GM23338 (cell line): ENCODE results near the gene C12orf43. TPM values are rescaled to one million over a fixed set of nuclear protein-coding genes. Genes with fewer than 3 reads are reported as not detected.
A peak's percentile ranks its signal among the peaks of the same experiment; 100 is the strongest.

Experiments used
- ATAC-seq: fragments of 200-7000 bp; cut with Tn5 transposase; 3 replicates; pipeline ENCODE4 v1.9.1; 2020
- DNase-seq: peaks from one replicate; pipeline ENCODE4 v3.0.0-alpha.2; 2015; ENCODE audit warnings: low spot score
- H2AFZ ChIP-seq: fragments of 200-600 bp; sonication (generic); 2 replicates; pipeline ENCODE4 v1.8.0; 2016; ENCODE audit warnings: antibody characterized with exemption, mild to moderate bottlenecking, moderate library complexity
- H3F3A ChIP-seq: fragments of 200-600 bp; sonication (generic); replicated peaks from 2 replicates; pipeline ENCODE4 v1.8.0; 2017; ENCODE audit warnings: antibody characterized with exemption, mixed run types, low read depth
- H3K27ac ChIP-seq: fragments of 200-600 bp; sonication (generic); 2 replicates; pipeline ENCODE4 v1.6.1; 2016; ENCODE audit warnings: low read depth
- H3K27me3 ChIP-seq: fragments of 200-600 bp; sonication (generic); 2 replicates; pipeline ENCODE4 v1.8.0; 2016; ENCODE audit warnings: mild to moderate bottlenecking, mixed run types, moderate library complexity; ENCODE audit not compliant: insufficient read depth
- H3K36me3 ChIP-seq: fragments of 200-600 bp; sonication (generic); 2 replicates; pipeline ENCODE4 v1.8.0; 2016; ENCODE audit warnings: mild to moderate bottlenecking; ENCODE audit not compliant: insufficient read depth
- H3K4me1 ChIP-seq: fragments of 200-600 bp; sonication (generic); 2 replicates; pipeline ENCODE4 v1.8.0; 2016; ENCODE audit warnings: mild to moderate bottlenecking, moderate library complexity; ENCODE audit not compliant: insufficient read depth
- H3K4me2 ChIP-seq: fragments of 200-600 bp; sonication (generic); 2 replicates; pipeline ENCODE4 v1.7.1; 2017; ENCODE audit warnings: mixed run types
- H3K4me3 ChIP-seq: fragments of 200-600 bp; sonication (generic); 2 replicates; pipeline ENCODE4 v1.6.1; 2016; ENCODE audit warnings: mixed run types
- H3K79me2 ChIP-seq: fragments of 200-600 bp; sonication (generic); replicated peaks from 2 replicates; pipeline ENCODE4 v1.8.0; 2017; ENCODE audit warnings: mild to moderate bottlenecking; ENCODE audit not compliant: insufficient read depth
- H3K9me2 ChIP-seq: fragments of 200-600 bp; sonication (generic); 2 replicates; pipeline ENCODE4 v1.8.0; 2017; ENCODE audit not compliant: insufficient read depth
- H4K20me1 ChIP-seq: fragments of 200-600 bp; sonication (generic); replicated peaks from 2 replicates; pipeline ENCODE4 v1.8.0; 2017; ENCODE audit warnings: mild to moderate bottlenecking; ENCODE audit not compliant: insufficient read depth
- H3K27ac Mint-ChIP-seq: 2 replicates; pipeline ENCODE4 v1.8.0; 2020; ENCODE audit warnings: inconsistent platforms, mild to moderate bottlenecking, moderate library complexity, mixed read lengths
- H3K27me3 Mint-ChIP-seq: 3 replicates; pipeline ENCODE4 v1.8.0; 2022; ENCODE audit warnings: low read depth, mild to moderate bottlenecking, moderate library complexity, mixed read lengths, inconsistent platforms; ENCODE audit not compliant: insufficient read depth, poor library complexity
- H3K36me3 Mint-ChIP-seq: 3 replicates; pipeline ENCODE4 v1.8.0; 2021; ENCODE audit warnings: low read depth, mild to moderate bottlenecking, inconsistent platforms, moderate library complexity, mixed read lengths
- H3K4me1 Mint-ChIP-seq: 3 replicates; pipeline ENCODE4 v1.8.0; 2020; ENCODE audit warnings: mild to moderate bottlenecking, inconsistent platforms, mixed read lengths
- H3K4me3 Mint-ChIP-seq: 3 replicates; pipeline ENCODE4 v1.8.0; 2021; ENCODE audit warnings: moderate library complexity, mild to moderate bottlenecking, inconsistent platforms, mixed read lengths
- H3K9me3 Mint-ChIP-seq: 3 replicates; pipeline ENCODE4 v1.8.0; 2020; ENCODE audit warnings: moderate library complexity, mild to moderate bottlenecking, inconsistent platforms, mixed read lengths
- CREB1 ChIP-seq: fragments of 250-450 bp; sonication (Bioruptor Pico); IDR thresholded peaks from 2 replicates; pipeline ENCODE4 v1.5.0; 2020; ENCODE audit warnings: low read depth, mild to moderate bottlenecking, moderate library complexity
- CTCF ChIP-seq, 2 experiments: fragments of 200-600 bp in 1 of 2; sonication (generic) in 1 of 2; conservative IDR thresholded peaks; 2 replicates each; pipeline versions ENCODE4 v1.5.1 to v1.6.1; 2016 to 2017; ENCODE audit warnings: antibody characterized with exemption in 2 of 2, low read depth in 2 of 2, mild to moderate bottlenecking in 2 of 2, moderate library complexity in 1 of 2
- JUNB ChIP-seq: IDR thresholded peaks from one replicate; pipeline ENCODE4 v1.6.1; 2016; ENCODE audit warnings: antibody characterized with exemption; ENCODE audit not compliant: unreplicated experiment
- STAT1 ChIP-seq: IDR thresholded peaks from one replicate; pipeline ENCODE4 v1.6.1; 2016; ENCODE audit warnings: antibody characterized with exemption; ENCODE audit not compliant: unreplicated experiment
- polyA plus RNA-seq: library from polyadenylated mRNA; unstranded; fragments of >200 nt; fragmentation: Nextera tagmentation; extraction: Ambion mirVana; gene quantifications from 2 replicates; pipeline ENCODE4 v1.2.1, GENCODE V29; 2016
- total RNA-seq: library from RNA; depleted of rRNA; stranded (reverse); fragments of >200 nt; shearing (Covaris generic); gene quantifications from 2 replicates; pipeline ENCODE4 v1.2.3, GENCODE V29; 2014
- TF ChIP-seq, protein P1 (sequence below): IDR thresholded peaks from one replicate; pipeline ENCODE4 v1.6.1; 2018; ENCODE audit warnings: antibody characterized with exemption; ENCODE audit not compliant: unreplicated experiment
- TF ChIP-seq, protein P2 (sequence below): IDR thresholded peaks from 2 replicates; pipeline ENCODE4 v1.6.1; 2016; ENCODE audit warnings: antibody characterized with exemption

The C12orf43 gene
- total and polyA plus RNA-seq, 2 experiments from 2014 or later: 15.2 to 20.7 TPM

GRCh38 chr12:121004253-121004815, 12.0 kb downstream of the C12orf43 start:
- Mint-ChIP-seq H3K27me3 (peaks cover 13% of the 10 kb centered on the region), H3K36me3 (peaks cover 58% of the 10 kb centered on the region), H3K4me3 (no peak overlapping the region), H3K27ac (no peak overlapping the region), H3K9me3 (no peaks in the 10 kb centered on the region; the same call in 2 of the 3 replicates), H3K4me1 (peaks cover 2% of the 10 kb centered on the region; the same call in 2 of the 3 replicates)
- DNase-seq (no peak), ATAC-seq (no peak)
- H3K4me1 ChIP-seq: peaks cover 4% of the 10 kb centered on the region; the same call in 1 of the 2 replicates
- no peak overlapping the region for H2AFZ ChIP-seq
- H3F3A ChIP-seq: no peaks in the 10 kb centered on the region
- H3K36me3 ChIP-seq: peaks cover 19% of the 10 kb centered on the region
- H4K20me1 ChIP-seq: peaks cover 10% of the 10 kb centered on the region; the same call in 1 of the 2 replicates
- no peaks in the 10 kb centered on the region for H3K9me2 ChIP-seq
- no peaks in the 10 kb centered on the region for H3K79me2 ChIP-seq
- no peak overlapping the region for H3K4me3 ChIP-seq
- H3K27ac ChIP-seq: no peak overlapping the region
- no peaks in the 10 kb centered on the region for H3K27me3 ChIP-seq
- H3K4me2 ChIP-seq: no peak overlapping the region
- TF ChIP-seq, protein P1, sequence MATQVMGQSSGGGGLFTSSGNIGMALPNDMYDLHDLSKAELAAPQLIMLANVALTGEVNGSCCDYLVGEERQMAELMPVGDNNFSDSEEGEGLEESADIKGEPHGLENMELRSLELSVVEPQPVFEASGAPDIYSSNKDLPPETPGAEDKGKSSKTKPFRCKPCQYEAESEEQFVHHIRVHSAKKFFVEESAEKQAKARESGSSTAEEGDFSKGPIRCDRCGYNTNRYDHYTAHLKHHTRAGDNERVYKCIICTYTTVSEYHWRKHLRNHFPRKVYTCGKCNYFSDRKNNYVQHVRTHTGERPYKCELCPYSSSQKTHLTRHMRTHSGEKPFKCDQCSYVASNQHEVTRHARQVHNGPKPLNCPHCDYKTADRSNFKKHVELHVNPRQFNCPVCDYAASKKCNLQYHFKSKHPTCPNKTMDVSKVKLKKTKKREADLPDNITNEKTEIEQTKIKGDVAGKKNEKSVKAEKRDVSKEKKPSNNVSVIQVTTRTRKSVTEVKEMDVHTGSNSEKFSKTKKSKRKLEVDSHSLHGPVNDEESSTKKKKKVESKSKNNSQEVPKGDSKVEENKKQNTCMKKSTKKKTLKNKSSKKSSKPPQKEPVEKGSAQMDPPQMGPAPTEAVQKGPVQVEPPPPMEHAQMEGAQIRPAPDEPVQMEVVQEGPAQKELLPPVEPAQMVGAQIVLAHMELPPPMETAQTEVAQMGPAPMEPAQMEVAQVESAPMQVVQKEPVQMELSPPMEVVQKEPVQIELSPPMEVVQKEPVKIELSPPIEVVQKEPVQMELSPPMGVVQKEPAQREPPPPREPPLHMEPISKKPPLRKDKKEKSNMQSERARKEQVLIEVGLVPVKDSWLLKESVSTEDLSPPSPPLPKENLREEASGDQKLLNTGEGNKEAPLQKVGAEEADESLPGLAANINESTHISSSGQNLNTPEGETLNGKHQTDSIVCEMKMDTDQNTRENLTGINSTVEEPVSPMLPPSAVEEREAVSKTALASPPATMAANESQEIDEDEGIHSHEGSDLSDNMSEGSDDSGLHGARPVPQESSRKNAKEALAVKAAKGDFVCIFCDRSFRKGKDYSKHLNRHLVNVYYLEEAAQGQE: no peak
- TF ChIP-seq JUNB (no peak), CTCF (conservative IDR thresholded peaks at IDR 0.05; ENCODE audit: low read depth in 2 of 2) (no peak)
- TF ChIP-seq, protein P2, sequence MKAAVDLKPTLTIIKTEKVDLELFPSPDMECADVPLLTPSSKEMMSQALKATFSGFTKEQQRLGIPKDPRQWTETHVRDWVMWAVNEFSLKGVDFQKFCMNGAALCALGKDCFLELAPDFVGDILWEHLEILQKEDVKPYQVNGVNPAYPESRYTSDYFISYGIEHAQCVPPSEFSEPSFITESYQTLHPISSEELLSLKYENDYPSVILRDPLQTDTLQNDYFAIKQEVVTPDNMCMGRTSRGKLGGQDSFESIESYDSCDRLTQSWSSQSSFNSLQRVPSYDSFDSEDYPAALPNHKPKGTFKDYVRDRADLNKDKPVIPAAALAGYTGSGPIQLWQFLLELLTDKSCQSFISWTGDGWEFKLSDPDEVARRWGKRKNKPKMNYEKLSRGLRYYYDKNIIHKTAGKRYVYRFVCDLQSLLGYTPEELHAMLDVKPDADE: no peak

- no peaks in the 10 kb centered on the region; the same call in 2 of the 3 replicates for H3K9me3 Mint-ChIP-seq
- H3K4me3 Mint-ChIP-seq: no peak overlapping the region
- DNase-seq (peak; percentile 73), ATAC-seq (peak; percentile 10; the same call in 2 of the 3 replicates)
- Histone ChIP-seq H4K20me1 (peaks cover 8% of the 10 kb centered on the region; the same call in 1 of the 2 replicates), H3K4me2 (no peak overlapping the region), H3K27ac (no peak overlapping the region), H3K79me2 (no peaks in the 10 kb centered on the region), H3K4me3 (no peak overlapping the region), H3K9me2 (no peaks in the 10 kb centered on the region), H3K27me3 (no peaks in the 10 kb centered on the region), H3K4me1 (peaks cover 4% of the 10 kb centered on the region; the same call in 1 of the 2 replicates), H3F3A (no peaks in the 10 kb centered on the region), H3K36me3 (peaks cover 19% of the 10 kb centered on the region), H2AFZ (no peak overlapping the region)
- peaks cover 51% of the 10 kb centered on the region for H3K36me3 Mint-ChIP-seq
- no peak for TF ChIP-seq STAT1
- TF ChIP-seq CREB1 (CRISPR knock-in tag): no peak
- peak; percentile 54 to 70 for TF ChIP-seq CTCF (conservative IDR thresholded peaks at IDR 0.05; ENCODE audit: low read depth in 2 of 2)
- peaks cover 2% of the 10 kb centered on the region; the same call in 2 of the 3 replicates for H3K4me1 Mint-ChIP-seq
- no peak overlapping the region; the same call in 1 of the 2 replicates for H3K27ac Mint-ChIP-seq
- H3K27me3 Mint-ChIP-seq: peaks cover 13% of the 10 kb centered on the region
Measured at GRCh38 chr12:121003650-121004049, 12.6 kb downstream of the C12orf43 start.
